Endothelial cell of umbilical vein (primary cell): ENCODE results near the gene MCM3AP. TPM values are rescaled to one million over a fixed set of nuclear protein-coding genes. Genes with fewer than 3 reads are reported as not detected.

Source experiments
- BruUV-seq: library from RNA; stranded (reverse); fragments of 400-500 nt; replicated peaks from 2 replicates; lab custom pipeline; 2021; lab: Mats Ljungman, UMichigan
- CTCF ChIA-PET: fragments of 300-600, 350-600 bp; sonication (Branson Sonifier 250); formaldehyde crosslinking; loops from one replicate; lab custom pipeline; 2021; ENCODE audit warnings: antibody characterized with exemption, inconsistent platforms; lab: Charles Lee
- POLR2A ChIA-PET: fragments of 300-600, 350-600 bp; sonication (Branson Sonifier 250); formaldehyde crosslinking; loops from one replicate; lab custom pipeline; 2021; ENCODE audit warnings: antibody characterized with exemption, inconsistent platforms; lab: Charles Lee
- DNase-seq: peaks from one replicate; pipeline ENCODE4 v3.0.0-alpha.2; 2011; ENCODE audit warnings: low read depth, low spot score
- FAIRE-seq: peaks from 2 replicates; lab custom pipeline; 2011; peaks lifted over from hg19 to GRCh38; lab: Jason Lieb, UNC
- H2AFZ ChIP-seq: 2 replicates; pipeline ENCODE4 v1.6.0; 2012; ENCODE audit warnings: low read depth, low read length, control low read depth, inconsistent platforms
- H3K27ac ChIP-seq: 2 replicates; pipeline ENCODE4 v1.5.1; 2011; ENCODE audit warnings: low read depth, mild to moderate bottlenecking, control low read depth, low read length, moderate library complexity; ENCODE audit not compliant: insufficient read depth
- H3K27me3 ChIP-seq, 2 experiments: 2 replicates each; pipeline versions ENCODE4 v1.6.0 to v1.6.1; 2011; ENCODE audit warnings: low read length in 2 of 2, mixed read lengths in 1 of 2; ENCODE audit not compliant: control insufficient read depth in 2 of 2, insufficient read depth in 2 of 2
- H3K36me3 ChIP-seq, 2 experiments: 2 replicates in 1 of 2; 3 replicates in 1 of 2; pipeline ENCODE4 v1.5.1; 2011; ENCODE audit warnings: low read length in 2 of 2, mild to moderate bottlenecking in 1 of 2, moderate library complexity in 1 of 2; ENCODE audit not compliant: control insufficient read depth in 2 of 2, insufficient read depth in 2 of 2; ENCODE audit errors: extremely low read depth in 1 of 2
- H3K4me1 ChIP-seq: 3 replicates; pipeline ENCODE4 v1.5.1; 2011; ENCODE audit warnings: mild to moderate bottlenecking, low read length; ENCODE audit not compliant: control insufficient read depth, insufficient read depth; ENCODE audit errors: extremely low read depth
- H3K4me2 ChIP-seq: 2 replicates; pipeline ENCODE4 v1.6.1; 2011; ENCODE audit warnings: low read length, control low read depth, mixed read lengths; ENCODE audit not compliant: insufficient read depth
- H3K4me3 ChIP-seq, 3 experiments: fragments of 200-600 bp in 1 of 3; sonication (generic), shearing (Covaris generic) in 1 of 3; replicated peaks in 1 of 3; 2 replicates each; pipeline ENCODE4 v1.5.1; 2011 to 2016; ENCODE audit warnings: control low read depth in 3 of 3, low read length in 3 of 3, mild to moderate bottlenecking in 2 of 3, inconsistent platforms in 1 of 3, low read depth in 1 of 3, moderate library complexity in 1 of 3; ENCODE audit not compliant: insufficient read depth in 1 of 3
- H3K79me2 ChIP-seq: 2 replicates; pipeline ENCODE4 v1.6.0; 2012; ENCODE audit warnings: low read length, inconsistent platforms; ENCODE audit not compliant: control insufficient read depth, insufficient read depth
- H3K9ac ChIP-seq: replicated peaks from 2 replicates; pipeline ENCODE3; 2011; ENCODE audit warnings: low read length, control low read depth; ENCODE audit not compliant: insufficient read depth; ENCODE audit errors: extremely low read depth
- H3K9me1 ChIP-seq: replicated peaks from 3 replicates; pipeline ENCODE4 v1.6.0; 2011; ENCODE audit warnings: mild to moderate bottlenecking, low read length; ENCODE audit not compliant: control insufficient read depth, insufficient read depth; ENCODE audit errors: extremely low read depth
- H3K9me3 ChIP-seq: replicated peaks from 2 replicates; pipeline ENCODE4 v1.5.1; 2012; ENCODE audit warnings: low read length, inconsistent platforms; ENCODE audit not compliant: control insufficient read depth, insufficient read depth
- H4K20me1 ChIP-seq: replicated peaks from 2 replicates; pipeline ENCODE3; 2011; ENCODE audit warnings: mild to moderate bottlenecking, low read length; ENCODE audit not compliant: control insufficient read depth, insufficient read depth; ENCODE audit errors: extremely low read depth
- EZH2 ChIP-seq: IDR thresholded peaks from 2 replicates; pipeline ENCODE4 v1.6.1; 2012; ENCODE audit warnings: borderline replicate concordance, low read depth, mild to moderate bottlenecking, moderate library complexity, low read length, inconsistent platforms; ENCODE audit not compliant: severe bottlenecking
- FOS ChIP-seq: IDR thresholded peaks from 2 replicates; pipeline ENCODE4 v1.6.1; 2011; ENCODE audit warnings: mild to moderate bottlenecking, low read length, moderate library complexity, borderline replicate concordance; ENCODE audit not compliant: insufficient read depth
- GATA2 ChIP-seq: IDR thresholded peaks from 2 replicates; pipeline ENCODE4 v1.7.0; 2011; ENCODE audit warnings: low read depth, mild to moderate bottlenecking, moderate library complexity, mixed read lengths, low read length; ENCODE audit not compliant: insufficient read length, insufficient read depth
- JUN ChIP-seq: IDR thresholded peaks from 2 replicates; pipeline ENCODE4 v1.6.1; 2011; ENCODE audit warnings: borderline replicate concordance, low read depth; ENCODE audit not compliant: insufficient read length, insufficient read depth
- MYC ChIP-seq: IDR thresholded peaks from one replicate; pipeline ENCODE4 v1.6.1; 2011; ENCODE audit warnings: mild to moderate bottlenecking, low read depth, low read length
- POLR2A ChIP-seq: IDR thresholded peaks from 2 replicates; pipeline ENCODE4 v1.6.1; 2012; ENCODE audit warnings: low read depth, mild to moderate bottlenecking, control low read depth, low read length
- POLR2AphosphoS5 ChIP-seq: IDR thresholded peaks from 2 replicates; pipeline ENCODE4 v1.6.1; 2012; ENCODE audit warnings: low read depth, mild to moderate bottlenecking, control low read depth, low read length, moderate library complexity; ENCODE audit not compliant: insufficient read depth
- dilution Hi-C: fragments of 300-500 bp; cut with MboI; formaldehyde crosslinking; loops from one replicate; pipeline ENCODE4 v1.15.0; 2019; ENCODE audit warnings: low sequenced_read_pairs; ENCODE audit not compliant: extremely low pct_ligation_motif_present
- intact Hi-C: fragments of 100-400 bp; cut with micrococcal nuclease; formaldehyde crosslinking; loops from one replicate; pipeline ENCODE4 v1.10.0; 2022
- polyA plus RNA-seq, 4 experiments: library from polyadenylated mRNA; depleted of rRNA in 3 of 4; stranded (reverse) in 3 of 4; unstranded in 1 of 4; fragments of >200 nt; gene quantifications; 2 replicates each; pipeline versions ENCODE4 v1.2.1 to v1.2.3, GENCODE V29; 2011 to 2012; ENCODE audit warnings: missing spikeins in 1 of 4
- total RNA-seq: library from RNA; stranded (reverse); gene quantifications from 2 replicates; pipeline ENCODE4 v1.2.3, GENCODE V29; 2021
- TF ChIP-seq, protein P1 (sequence below): IDR thresholded peaks from 2 replicates; pipeline ENCODE4 v1.6.1; 2011; ENCODE audit not compliant: insufficient read depth, insufficient read length
- TF ChIP-seq, protein P2 (sequence below), 2 donors: IDR thresholded peaks; 1 replicate in 1 of 2; 2 replicates in 1 of 2; pipeline ENCODE4 v1.5.1; 2011; ENCODE audit warnings: low read length in 2 of 2, mild to moderate bottlenecking in 2 of 2, moderate library complexity in 2 of 2, control low read depth in 1 of 2, inconsistent platforms in 1 of 2, low read depth in 1 of 2; ENCODE audit not compliant: insufficient read depth in 1 of 2; ENCODE audit errors: extremely low read depth in 1 of 2

The MCM3AP gene
- total and polyA plus RNA-seq, 2 donors (not counting 3 experiments of a cell fraction or from before 2014, with no cell fraction given): 37.9 to 115 TPM

GRCh38 chr21:46187261-46187660, 98.2 kb downstream of the MCM3AP start:
- intact Hi-C loops (loop anchor here (5.0 kb wide), 1 partner anchor 35 kb away; no protein-coding TSS in a partner anchor), dilution Hi-C loops (no loop called here)
- H4K20me1 ChIP-seq: no peaks in the 10 kb centered on the region
- no peak overlapping the region for H3K9ac ChIP-seq
- no peak overlapping the region for H2AFZ ChIP-seq
- BruUV-seq: no TSS peak
- POLR2A ChIA-PET: no interaction called here
- no peak overlapping the region for H3K4me3 ChIP-seq
- DNase-seq: no peak
- H3K4me2 ChIP-seq: no peak overlapping the region
- TF ChIP-seq JUN: no peak
- TF ChIP-seq, protein P1, sequence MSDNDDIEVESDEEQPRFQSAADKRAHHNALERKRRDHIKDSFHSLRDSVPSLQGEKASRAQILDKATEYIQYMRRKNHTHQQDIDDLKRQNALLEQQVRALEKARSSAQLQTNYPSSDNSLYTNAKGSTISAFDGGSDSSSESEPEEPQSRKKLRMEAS: no peak
- TF ChIP-seq, protein P2, sequence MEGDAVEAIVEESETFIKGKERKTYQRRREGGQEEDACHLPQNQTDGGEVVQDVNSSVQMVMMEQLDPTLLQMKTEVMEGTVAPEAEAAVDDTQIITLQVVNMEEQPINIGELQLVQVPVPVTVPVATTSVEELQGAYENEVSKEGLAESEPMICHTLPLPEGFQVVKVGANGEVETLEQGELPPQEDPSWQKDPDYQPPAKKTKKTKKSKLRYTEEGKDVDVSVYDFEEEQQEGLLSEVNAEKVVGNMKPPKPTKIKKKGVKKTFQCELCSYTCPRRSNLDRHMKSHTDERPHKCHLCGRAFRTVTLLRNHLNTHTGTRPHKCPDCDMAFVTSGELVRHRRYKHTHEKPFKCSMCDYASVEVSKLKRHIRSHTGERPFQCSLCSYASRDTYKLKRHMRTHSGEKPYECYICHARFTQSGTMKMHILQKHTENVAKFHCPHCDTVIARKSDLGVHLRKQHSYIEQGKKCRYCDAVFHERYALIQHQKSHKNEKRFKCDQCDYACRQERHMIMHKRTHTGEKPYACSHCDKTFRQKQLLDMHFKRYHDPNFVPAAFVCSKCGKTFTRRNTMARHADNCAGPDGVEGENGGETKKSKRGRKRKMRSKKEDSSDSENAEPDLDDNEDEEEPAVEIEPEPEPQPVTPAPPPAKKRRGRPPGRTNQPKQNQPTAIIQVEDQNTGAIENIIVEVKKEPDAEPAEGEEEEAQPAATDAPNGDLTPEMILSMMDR (IDR thresholded peaks at IDR 0.05; ENCODE audit: extremely low read depth in 1 of 2, insufficient read depth in 1 of 2, low read depth in 1 of 2, low read length in 2 of 2): no peak
- H3K4me1 ChIP-seq: peaks cover 31% of the 10 kb centered on the region
- no peaks in the 10 kb centered on the region for H3K27me3 ChIP-seq
- peaks cover 0 to 6% of the 10 kb centered on the region in 2 experiments for H3K36me3 ChIP-seq
- H3K9me1 ChIP-seq: no peaks in the 10 kb centered on the region
- no peak overlapping the region for H3K27ac ChIP-seq
- CTCF ChIA-PET: no interaction called here
- FAIRE-seq: no peak
- no peaks in the 10 kb centered on the region for H3K9me3 ChIP-seq
- H3K79me2 ChIP-seq: no peaks in the 10 kb centered on the region

- H3K9ac ChIP-seq: no peak overlapping the region
- no TSS peak for BruUV-seq
- no peak overlapping the region for H3K27ac ChIP-seq
- no peaks in the 10 kb centered on the region for H3K36me3 ChIP-seq
- no peaks in the 10 kb centered on the region for H3K79me2 ChIP-seq
- TF ChIP-seq, protein P2 (IDR thresholded peaks at IDR 0.05; ENCODE audit: extremely low read depth in 1 of 2, insufficient read depth in 1 of 2, low read depth in 1 of 2, low read length in 2 of 2): no peak
- TF ChIP-seq EZH2 (no peak), MYC (no peak), JUN (no peak), POLR2AphosphoS5 (no peak), POLR2A (no peak), GATA2 (no peak), FOS (no peak)
- TF ChIP-seq, protein P1: no peak
- peaks cover 31% of the 10 kb centered on the region for H3K4me1 ChIP-seq
- ChIA-PET CTCF (no interaction called here), POLR2A (no interaction called here)
- no peak for DNase-seq
- FAIRE-seq: no peak
- no peaks in the 10 kb centered on the region for H3K9me1 ChIP-seq
- H3K9me3 ChIP-seq: no peaks in the 10 kb centered on the region
- intact Hi-C loops: loop anchor here (5.0 kb wide), 1 partner anchor 33 kb away; no protein-coding TSS in a partner anchor
- H4K20me1 ChIP-seq: no peaks in the 10 kb centered on the region
- dilution Hi-C loops: no loop called here
- H3K4me3 ChIP-seq: no peak overlapping the region
- no peak overlapping the region for H3K4me2 ChIP-seq
- H2AFZ ChIP-seq: no peak overlapping the region
- no peaks in the 10 kb centered on the region for H3K27me3 ChIP-seq
Observed at GRCh38 chr21:46185716-46186115, 99.7 kb downstream of the MCM3AP start.
